WTC11 (cell line): ENCODE measurements around the gene NEURL4. TPM values are rescaled to one million over a fixed set of nuclear protein-coding genes. Genes with fewer than 3 reads are reported as not detected.

Experiments used
- ATAC-seq: fragments of 200-7000 bp; cut with Tn5 transposase; 2 replicates; pipeline ENCODE4 v1.10.0; 2021; ENCODE audit warnings: mild to moderate bottlenecking, moderate library complexity
- CTCF ChIA-PET: fragments of 300-600 bp; sonication (Branson Sonifier 250); formaldehyde crosslinking; loops from one replicate; lab custom pipeline; 2021; ENCODE audit warnings: antibody characterized with exemption; lab: Charles Lee
- POLR2A ChIA-PET: fragments of 350-600 bp; sonication (Branson Sonifier 250); formaldehyde crosslinking; loops from one replicate; lab custom pipeline; 2021; ENCODE audit warnings: antibody characterized with exemption; lab: Charles Lee
- DNase-seq: peaks from one replicate; pipeline ENCODE4 v3.0.0; 2021; ENCODE audit warnings: low spot score
- H3K27ac Mint-ChIP-seq: 2 replicates; pipeline ENCODE4 v1.8.0; 2021; ENCODE audit warnings: mixed read lengths
- H3K27me3 Mint-ChIP-seq: 2 replicates; pipeline ENCODE4 v1.8.0; 2021; ENCODE audit warnings: low read depth, mild to moderate bottlenecking, moderate library complexity, mixed read lengths
- H3K36me3 Mint-ChIP-seq: 2 replicates; pipeline ENCODE4 v1.8.0; 2021; ENCODE audit warnings: mixed read lengths
- H3K4me1 Mint-ChIP-seq: 2 replicates; pipeline ENCODE4 v1.8.0; 2022; ENCODE audit warnings: mixed read lengths
- H3K4me3 Mint-ChIP-seq: 2 replicates; pipeline ENCODE4 v1.8.0; 2021; ENCODE audit warnings: mild to moderate bottlenecking, moderate library complexity, mixed read lengths
- H3K9me3 Mint-ChIP-seq: 2 replicates; pipeline ENCODE4 v1.8.0; 2021; ENCODE audit warnings: mixed read lengths
- FOXJ3 ChIP-seq: sonication (generic); formaldehyde crosslinking; IDR thresholded peaks from 2 replicates; pipeline ENCODE4 v1.9.0; 2021; ENCODE audit warnings: missing genetic modification reagents, mild to moderate bottlenecking, borderline replicate concordance
- FOXP4 ChIP-seq: sonication (generic); formaldehyde crosslinking; IDR thresholded peaks from 2 replicates; pipeline ENCODE4 v1.8.0; 2022; ENCODE audit warnings: mild to moderate bottlenecking, missing genetic modification reagents
- HMGA2 ChIP-seq: fragments of 250-450 bp; sonication (Bioruptor Pico); IDR thresholded peaks from 2 replicates; pipeline ENCODE4 v1.4.0; 2021; ENCODE audit warnings: mild to moderate bottlenecking, moderate library complexity
- JAZF1 ChIP-seq: fragments of 250-450 bp; sonication (Bioruptor Pico); IDR thresholded peaks from 2 replicates; pipeline ENCODE4 v1.9.0; 2021; ENCODE audit warnings: moderate library complexity, mild to moderate bottlenecking, inconsistent platforms
- PRRX2 ChIP-seq: fragments of 250-450 bp; sonication (Bioruptor Pico); IDR thresholded peaks from 2 replicates; pipeline ENCODE4 v1.8.0; 2021; ENCODE audit warnings: mild to moderate bottlenecking
- RELA ChIP-seq: sonication (generic); formaldehyde crosslinking; IDR thresholded peaks from 2 replicates; pipeline ENCODE4 v1.8.1; 2022; ENCODE audit warnings: missing genetic modification reagents, mild to moderate bottlenecking, borderline replicate concordance
- ZNF317 ChIP-seq: sonication (generic); formaldehyde crosslinking; IDR thresholded peaks from 2 replicates; pipeline ENCODE4 v1.8.1; 2023; ENCODE audit warnings: low read depth, mild to moderate bottlenecking, moderate library complexity, missing genetic modification reagents, borderline replicate concordance
- ZNF532 ChIP-seq: fragments of 250-450 bp; sonication (Bioruptor Pico); IDR thresholded peaks from 2 replicates; pipeline ENCODE4 v1.9.0; 2021; ENCODE audit warnings: mild to moderate bottlenecking, borderline replicate concordance
- total RNA-seq: library from RNA; stranded (reverse); gene quantifications from 3 replicates; pipeline ENCODE4 v1.2.3, GENCODE V29; 2021
- TF ChIP-seq, protein P1 (sequence below): sonication (generic); formaldehyde crosslinking; IDR thresholded peaks from 2 replicates; pipeline ENCODE4 v1.8.0; 2023; ENCODE audit warnings: missing genetic modification reagents
- TF ChIP-seq, protein P2 (sequence below): sonication (generic); formaldehyde crosslinking; IDR thresholded peaks from 2 replicates; pipeline ENCODE4 v1.8.0; 2022; ENCODE audit warnings: mild to moderate bottlenecking, missing genetic modification reagents
- TF ChIP-seq, protein P3 (sequence below): fragments of 200-600 bp; IDR thresholded peaks from 2 replicates; pipeline ENCODE4 v1.8.0; 2022; ENCODE audit warnings: antibody characterized with exemption

NEURL4 gene
- total RNA-seq, 1 experiment from 2014 or later = 64.4 TPM

- Mint-ChIP-seq H3K4me3 (no peak overlapping the region), H3K27me3 (no peaks in the 10 kb centered on the region), H3K9me3 (no peaks in the 10 kb centered on the region), H3K4me1 (peaks cover 12% of the 10 kb centered on the region)
- ChIA-PET POLR2A (interaction anchor here (0.6 to 1.4 kb wide), 2 partner anchors 19 to 326 kb away, joined by 3 read pairs; no protein-coding TSS in a partner anchor), CTCF (interaction anchor here (0.8 to 1.7 kb wide), 3 partner anchors 12 to 236 kb away, joined by 3 to 12 read pairs (median 5); partner anchors contain the start of gene ACAP1)
- DNase-seq = no peak
- TF ChIP-seq HMGA2 (no peak), FOXP4 (CRISPR knock-in tag) (0 out of 2 replicates have a peak, but pooled peaks have one; percentile 35), JAZF1 (CRISPR knock-in tag) (no peak)
- TF ChIP-seq, protein P1, sequence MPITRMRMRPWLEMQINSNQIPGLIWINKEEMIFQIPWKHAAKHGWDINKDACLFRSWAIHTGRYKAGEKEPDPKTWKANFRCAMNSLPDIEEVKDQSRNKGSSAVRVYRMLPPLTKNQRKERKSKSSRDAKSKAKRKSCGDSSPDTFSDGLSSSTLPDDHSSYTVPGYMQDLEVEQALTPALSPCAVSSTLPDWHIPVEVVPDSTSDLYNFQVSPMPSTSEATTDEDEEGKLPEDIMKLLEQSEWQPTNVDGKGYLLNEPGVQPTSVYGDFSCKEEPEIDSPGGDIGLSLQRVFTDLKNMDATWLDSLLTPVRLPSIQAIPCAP (CRISPR knock-in tag) = peak; percentile 36; the same call in 1 of the 2 replicates
- TF ChIP-seq, protein P2, sequence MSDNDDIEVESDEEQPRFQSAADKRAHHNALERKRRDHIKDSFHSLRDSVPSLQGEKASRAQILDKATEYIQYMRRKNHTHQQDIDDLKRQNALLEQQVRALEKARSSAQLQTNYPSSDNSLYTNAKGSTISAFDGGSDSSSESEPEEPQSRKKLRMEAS (CRISPR knock-in tag) = 0 out of 2 replicates have a peak, but pooled peaks have one; percentile 18
- TF ChIP-seq, all 79 proteins: peak for 3
- H3K27ac Mint-ChIP-seq = no peak overlapping the region
- no peak for ATAC-seq
- H3K36me3 Mint-ChIP-seq = peaks cover 43% of the 10 kb centered on the region
Observed at GRCh38 chr17:7324438-7324779, 4.7 kb downstream of the NEURL4 start.

- H3K27ac Mint-ChIP-seq = no peak overlapping the region
- POLR2A ChIA-PET = interaction anchor here (0.6 to 1.4 kb wide), 2 partner anchors 20 to 327 kb away, joined by 3 read pairs; no protein-coding TSS in a partner anchor
- ATAC-seq = peak; percentile 85
Observed at GRCh38 chr17:7323731-7324437, 5.3 kb downstream of the NEURL4 start.

DNA sequence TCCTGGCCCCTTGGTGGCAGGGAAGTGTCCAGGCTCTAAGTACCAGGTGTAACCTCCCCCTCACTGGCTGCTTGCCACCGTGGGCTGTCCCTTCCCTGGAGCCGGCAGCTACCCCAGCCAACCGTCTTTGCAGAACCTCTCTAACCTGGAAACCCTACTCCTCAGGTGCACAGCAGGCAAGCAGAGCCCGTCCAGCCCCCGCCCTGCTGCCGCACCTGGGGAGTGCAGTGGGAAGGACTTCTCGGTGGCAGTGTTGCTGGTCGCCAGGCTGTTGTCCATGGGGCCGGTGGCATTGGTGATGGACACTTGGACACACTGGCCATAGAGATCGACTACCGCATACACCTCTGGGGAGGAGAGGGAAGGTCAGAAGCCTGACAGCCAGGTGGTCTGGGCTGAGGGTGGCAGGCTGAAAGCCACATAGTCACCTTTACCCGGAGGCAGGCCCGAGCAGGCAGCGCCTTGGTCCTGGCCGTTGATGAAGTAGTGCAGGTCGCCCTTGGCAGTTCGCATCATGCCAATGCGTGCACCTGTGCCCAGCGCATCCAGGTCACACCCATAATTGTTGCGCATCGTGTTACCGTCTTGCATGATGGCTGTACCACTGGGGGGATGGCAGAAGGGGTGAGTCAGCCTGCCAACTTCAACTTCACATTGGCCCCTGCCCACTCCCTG, 6.5 kb downstream of the NEURL4 start:
- peaks cover 51% of the 10 kb centered on the region for H3K36me3 Mint-ChIP-seq

More at GRCh38 chr17:7323731-7324437, 5.3 kb downstream of the NEURL4 start:
- Mint-ChIP-seq H3K4me1 (peaks cover 11% of the 10 kb centered on the region), H3K27me3 (no peaks in the 10 kb centered on the region), H3K4me3 (no peak overlapping the region), H3K36me3 (peaks cover 44% of the 10 kb centered on the region), H3K9me3 (no peaks in the 10 kb centered on the region)
- peak; percentile 92 for DNase-seq
- TF ChIP-seq, protein P3, sequence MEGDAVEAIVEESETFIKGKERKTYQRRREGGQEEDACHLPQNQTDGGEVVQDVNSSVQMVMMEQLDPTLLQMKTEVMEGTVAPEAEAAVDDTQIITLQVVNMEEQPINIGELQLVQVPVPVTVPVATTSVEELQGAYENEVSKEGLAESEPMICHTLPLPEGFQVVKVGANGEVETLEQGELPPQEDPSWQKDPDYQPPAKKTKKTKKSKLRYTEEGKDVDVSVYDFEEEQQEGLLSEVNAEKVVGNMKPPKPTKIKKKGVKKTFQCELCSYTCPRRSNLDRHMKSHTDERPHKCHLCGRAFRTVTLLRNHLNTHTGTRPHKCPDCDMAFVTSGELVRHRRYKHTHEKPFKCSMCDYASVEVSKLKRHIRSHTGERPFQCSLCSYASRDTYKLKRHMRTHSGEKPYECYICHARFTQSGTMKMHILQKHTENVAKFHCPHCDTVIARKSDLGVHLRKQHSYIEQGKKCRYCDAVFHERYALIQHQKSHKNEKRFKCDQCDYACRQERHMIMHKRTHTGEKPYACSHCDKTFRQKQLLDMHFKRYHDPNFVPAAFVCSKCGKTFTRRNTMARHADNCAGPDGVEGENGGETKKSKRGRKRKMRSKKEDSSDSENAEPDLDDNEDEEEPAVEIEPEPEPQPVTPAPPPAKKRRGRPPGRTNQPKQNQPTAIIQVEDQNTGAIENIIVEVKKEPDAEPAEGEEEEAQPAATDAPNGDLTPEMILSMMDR = peak; percentile 98
- TF ChIP-seq RELA (CRISPR knock-in tag) = no peak
- 0 out of 2 replicates have a peak, but pooled peaks have one; percentile 33 for TF ChIP-seq PRRX2
- TF ChIP-seq, protein P2 (CRISPR knock-in tag) = 0 out of 2 replicates have a peak, but pooled peaks have one; percentile 19
- CTCF ChIA-PET = interaction anchor here (0.8 to 1.7 kb wide), 3 partner anchors 12 to 236 kb away, joined by 3 to 12 read pairs (median 5); partner anchors contain the start of gene ACAP1

More for the DNA sequence above, 6.5 kb downstream of the NEURL4 start:
- no peak for TF ChIP-seq ZNF317 (CRISPR knock-in tag)
- TF ChIP-seq, protein P1 (CRISPR knock-in tag) = no peak
- TF ChIP-seq FOXJ3 = no peak
- TF ChIP-seq ZNF532 (CRISPR knock-in tag) = no peak
- no peaks in the 10 kb centered on the region for H3K4me1 Mint-ChIP-seq
- ChIA-PET CTCF (no interaction called here), POLR2A (no interaction called here)
- DNase-seq = no peak
- H3K27ac Mint-ChIP-seq = no peak overlapping the region
- no peak overlapping the region for H3K4me3 Mint-ChIP-seq
- no peak for ATAC-seq
- no peaks in the 10 kb centered on the region for H3K27me3 Mint-ChIP-seq
- H3K9me3 Mint-ChIP-seq = no peaks in the 10 kb centered on the region
